Measurements from ENCODE around the gene HCRT. TPM values are rescaled to one million over a fixed set of nuclear protein-coding genes. Genes with fewer than 3 reads are reported as not detected.

HCRT gene
- total RNA-seq, 2 donors from 2014 or later = not detected

DNA sequence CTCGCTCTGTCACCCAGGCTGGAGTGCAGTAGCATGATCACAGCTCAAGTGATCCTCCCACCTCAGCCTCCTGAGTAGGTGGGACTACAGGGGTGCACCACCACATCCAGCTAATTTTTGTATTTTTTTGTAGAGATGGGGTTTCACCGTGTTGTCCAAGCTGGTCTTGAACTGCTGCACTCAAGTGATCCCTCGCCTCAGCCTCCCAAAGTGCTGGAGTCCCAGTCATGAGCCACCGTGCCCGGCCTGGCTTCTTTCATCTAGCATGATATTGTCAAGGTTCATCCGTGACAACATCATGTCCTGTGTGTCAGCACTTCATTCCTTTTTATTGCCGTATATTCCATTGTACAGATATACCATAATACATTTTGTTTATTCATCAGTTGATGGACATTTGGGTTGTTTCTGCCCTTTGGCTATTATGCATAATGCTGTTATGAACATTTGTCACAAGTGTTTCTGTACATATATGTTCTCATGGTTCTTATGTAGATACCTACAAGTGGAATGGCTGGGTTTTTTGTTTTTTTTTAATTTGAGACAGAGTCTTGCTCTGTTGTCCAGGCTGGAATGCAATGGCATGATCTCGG lies 12.4 kb upstream of the HCRT start:
- Histone ChIP-seq H3K4me3 (no peak overlapping the region), H3K27ac (no peak overlapping the region), H3K27me3 (replicated peaks; ENCODE audit: insufficient read depth) (no peaks in the 10 kb centered on the region), H3K9me3 (no peaks in the 10 kb centered on the region), H3K4me1 (ENCODE audit: control insufficient read depth in 1 of 2, low read depth in 2 of 2) (peaks cover 7 to 18% of the 10 kb centered on the region in 2 donors), H3K36me3 (peaks cover 9% of the 10 kb centered on the region)
- TF ChIP-seq, protein P1, sequence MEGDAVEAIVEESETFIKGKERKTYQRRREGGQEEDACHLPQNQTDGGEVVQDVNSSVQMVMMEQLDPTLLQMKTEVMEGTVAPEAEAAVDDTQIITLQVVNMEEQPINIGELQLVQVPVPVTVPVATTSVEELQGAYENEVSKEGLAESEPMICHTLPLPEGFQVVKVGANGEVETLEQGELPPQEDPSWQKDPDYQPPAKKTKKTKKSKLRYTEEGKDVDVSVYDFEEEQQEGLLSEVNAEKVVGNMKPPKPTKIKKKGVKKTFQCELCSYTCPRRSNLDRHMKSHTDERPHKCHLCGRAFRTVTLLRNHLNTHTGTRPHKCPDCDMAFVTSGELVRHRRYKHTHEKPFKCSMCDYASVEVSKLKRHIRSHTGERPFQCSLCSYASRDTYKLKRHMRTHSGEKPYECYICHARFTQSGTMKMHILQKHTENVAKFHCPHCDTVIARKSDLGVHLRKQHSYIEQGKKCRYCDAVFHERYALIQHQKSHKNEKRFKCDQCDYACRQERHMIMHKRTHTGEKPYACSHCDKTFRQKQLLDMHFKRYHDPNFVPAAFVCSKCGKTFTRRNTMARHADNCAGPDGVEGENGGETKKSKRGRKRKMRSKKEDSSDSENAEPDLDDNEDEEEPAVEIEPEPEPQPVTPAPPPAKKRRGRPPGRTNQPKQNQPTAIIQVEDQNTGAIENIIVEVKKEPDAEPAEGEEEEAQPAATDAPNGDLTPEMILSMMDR (IDR thresholded peaks at IDR 0.05) = no peak
- ATAC-seq (ENCODE audit: insufficient number of reproducible peaks, low FRiP score, low read depth) (no peak), DNase-seq (ENCODE audit: low spot score) (no peak)

DNA sequence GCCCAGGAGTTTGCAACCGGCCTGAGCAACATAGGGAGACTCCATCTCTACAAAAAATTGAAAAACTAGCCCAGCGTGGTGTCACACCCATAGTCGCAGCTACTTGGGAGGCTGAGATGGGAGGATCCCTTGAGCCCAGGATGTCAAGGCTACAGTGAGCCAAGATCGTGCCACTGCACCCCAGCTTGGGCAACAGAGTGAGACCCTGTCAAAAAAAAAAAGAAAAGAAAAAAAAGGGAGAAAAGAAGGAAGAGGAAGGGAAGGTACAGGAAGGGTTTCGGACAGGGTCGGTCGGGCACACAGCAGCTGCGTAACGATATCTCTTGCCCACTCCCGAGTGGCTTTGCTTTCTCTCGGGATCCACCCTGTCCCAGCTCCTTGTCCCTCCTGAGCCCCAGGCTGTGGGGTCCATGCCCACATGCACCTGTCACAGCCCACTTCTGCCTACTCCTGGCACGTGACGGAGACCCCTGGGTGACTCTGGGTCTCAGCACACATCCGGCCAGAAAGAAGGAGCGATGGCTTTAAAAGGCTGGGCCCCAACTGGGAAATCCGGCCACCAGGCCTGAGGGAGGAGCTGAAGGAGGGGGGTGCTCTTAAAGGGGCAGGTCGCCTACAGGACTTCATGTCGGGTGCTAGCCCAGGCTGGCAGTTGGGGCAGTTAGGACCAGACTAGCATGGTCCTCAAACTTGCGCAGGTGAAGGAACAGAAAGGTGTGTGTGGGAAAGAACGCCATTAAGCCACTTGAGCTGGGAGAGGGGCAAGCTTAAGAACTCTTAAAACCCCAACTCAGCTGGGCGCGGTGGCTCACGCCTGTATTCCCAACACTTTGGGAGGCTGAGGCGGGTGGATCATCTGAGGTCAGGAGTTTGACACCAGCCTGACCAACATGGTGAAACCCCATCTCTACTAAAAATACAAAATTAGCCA lies 9.0 kb upstream of the HCRT start, which contains the start of gene GHDC:
Gene GHDC, minus strand, starts transcription at position 526 of the 931 bp plus-strand sequence. CDS start 913 bp downstream, outside the sequence.
- peak; percentile 56 for DNase-seq (ENCODE audit: low spot score)
- TF ChIP-seq, protein P1 (IDR thresholded peaks at IDR 0.05) = no peak
- no peak for ATAC-seq (ENCODE audit: insufficient number of reproducible peaks, low FRiP score, low read depth)

DNA sequence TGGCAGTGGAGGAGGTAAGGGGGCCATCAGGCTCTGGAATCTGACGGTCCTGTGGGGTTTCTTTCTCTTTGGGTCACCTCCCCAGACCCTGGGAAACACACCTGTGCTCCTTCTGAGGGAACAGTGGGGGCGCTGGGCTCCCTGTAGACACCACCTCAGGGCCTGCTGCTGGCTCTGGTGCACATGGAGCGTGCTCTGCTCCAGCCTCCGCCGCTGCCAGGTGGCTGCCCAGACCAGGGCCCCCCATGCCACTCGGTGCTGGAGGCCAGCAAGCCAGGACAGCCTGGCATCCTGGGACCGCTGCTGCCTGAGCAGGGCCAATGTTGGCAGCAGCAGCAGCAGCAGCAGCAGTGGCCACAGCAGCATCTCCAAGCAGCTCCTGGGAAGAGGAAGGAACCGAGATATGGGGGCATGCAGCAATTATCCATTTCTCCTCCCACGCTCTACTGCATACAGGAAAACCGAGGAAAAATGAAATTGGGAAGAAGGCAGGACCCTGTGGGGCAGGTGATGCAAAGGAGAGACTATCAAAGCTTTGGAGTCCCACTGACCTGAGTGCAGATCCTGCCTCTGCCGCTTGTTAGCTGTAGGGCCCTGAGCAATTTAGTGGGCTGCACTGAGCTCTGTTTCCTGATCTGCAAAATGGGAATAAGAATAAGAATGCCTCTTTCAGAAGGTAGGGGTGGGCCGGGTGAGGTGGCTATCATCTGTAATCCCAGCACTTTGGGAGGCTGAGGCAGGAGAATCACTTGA lies 8.1 kb upstream of the HCRT start:
- H3K27me3 ChIP-seq (replicated peaks; ENCODE audit: insufficient read depth) = no peaks in the 10 kb centered on the region
- H3K27ac ChIP-seq = peak overlapping the region in 1 of 2 donors; percentile 80
- ATAC-seq (ENCODE audit: insufficient number of reproducible peaks, low FRiP score, low read depth) = no peak
- no peaks in the 10 kb centered on the region for H3K9me3 ChIP-seq
- DNase-seq (ENCODE audit: low spot score) = no peak
- H3K4me1 ChIP-seq (ENCODE audit: control insufficient read depth in 1 of 2, low read depth in 2 of 2) = peaks cover 7 to 23% of the 10 kb centered on the region in 2 donors
- no peaks in the 10 kb centered on the region for H3K36me3 ChIP-seq
- TF ChIP-seq, protein P1 (IDR thresholded peaks at IDR 0.05) = no peak
- H3K4me3 ChIP-seq = peak overlapping the region; percentile 82

More for the DNA sequence above, 9.0 kb upstream of the HCRT start, which contains the start of gene GHDC:
- H3K4me3 ChIP-seq = peak within 1 kb of the TSS; percentile 82
- H3K9me3 ChIP-seq = no peaks in the 10 kb centered on the region
- no peaks in the 10 kb centered on the region for H3K36me3 ChIP-seq
- peaks cover 7 to 23% of the 10 kb centered on the region in 2 donors for H3K4me1 ChIP-seq (ENCODE audit: control insufficient read depth in 1 of 2, low read depth in 2 of 2)
- peak within 1 kb of the TSS; percentile 80 to 86 for H3K27ac ChIP-seq
- no peaks in the 10 kb centered on the region for H3K27me3 ChIP-seq (replicated peaks; ENCODE audit: insufficient read depth)

DNA sequence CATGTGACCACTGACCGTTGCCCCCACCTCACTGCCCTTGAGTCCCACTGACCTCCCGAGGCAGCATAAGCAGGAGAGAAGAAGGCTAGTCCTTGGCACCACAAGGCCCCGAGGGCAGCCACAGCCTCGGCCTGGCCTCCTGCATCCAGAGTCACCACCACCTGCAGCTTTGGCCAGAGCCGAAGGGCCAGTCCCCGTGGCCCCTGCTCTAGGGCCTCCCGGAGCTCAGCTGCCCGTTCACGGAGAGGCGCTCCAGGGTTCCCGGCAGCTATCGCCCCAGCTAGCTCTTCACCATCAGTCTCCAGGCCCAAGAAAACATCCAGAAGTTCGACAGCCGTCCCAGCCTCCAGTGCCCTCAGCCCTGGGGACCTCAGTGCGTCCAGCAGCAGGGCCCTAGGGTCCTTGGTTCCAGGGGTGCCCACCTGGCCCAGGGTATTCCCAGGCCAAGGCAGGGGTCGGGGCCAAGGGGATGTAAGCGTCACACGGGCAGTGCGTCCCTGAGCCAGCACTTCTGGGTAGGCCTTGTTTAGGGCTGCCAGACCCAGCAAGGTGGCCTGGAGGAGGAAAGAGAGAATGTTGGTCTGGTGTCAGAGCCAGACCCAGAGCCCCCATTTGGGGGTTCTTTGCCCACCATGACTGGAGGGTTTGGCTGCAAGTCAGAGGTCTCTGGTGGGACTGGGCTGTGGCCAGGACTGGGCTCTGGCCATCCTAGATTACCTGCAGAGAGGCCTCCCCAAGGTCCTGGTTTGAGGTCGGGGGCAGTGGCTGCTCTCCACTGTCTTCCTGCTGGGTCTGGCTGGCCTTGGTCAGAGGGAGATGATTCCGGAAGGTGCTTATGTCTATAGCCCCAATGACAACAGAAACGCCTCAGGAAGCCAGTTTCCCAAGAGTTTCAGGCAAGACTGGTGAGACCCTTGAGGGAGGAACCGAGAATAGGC lies 7.2 kb upstream of the HCRT start:
- no peaks in the 10 kb centered on the region for H3K9me3 ChIP-seq
- H3K27ac ChIP-seq = no peak overlapping the region
- DNase-seq (ENCODE audit: low spot score) (no peak), ATAC-seq (ENCODE audit: insufficient number of reproducible peaks, low FRiP score, low read depth) (no peak)
- no peaks in the 10 kb centered on the region for H3K36me3 ChIP-seq
- peaks cover 7 to 23% of the 10 kb centered on the region in 2 donors for H3K4me1 ChIP-seq (ENCODE audit: control insufficient read depth in 1 of 2, low read depth in 2 of 2)
- TF ChIP-seq, protein P1 (IDR thresholded peaks at IDR 0.05) = no peak
- H3K27me3 ChIP-seq (replicated peaks; ENCODE audit: insufficient read depth) = no peaks in the 10 kb centered on the region
- H3K4me3 ChIP-seq = peak overlapping the region; percentile 82
